Duodenal mucosa (tissue), 2 donors: ENCODE data around the gene GALNTL6.

Experiments used
- H3K27ac ChIP-seq: one replicate; pipeline ENCODE4 v1.7.0; 2013; ENCODE audit warnings: low read depth, low read length
- H3K27me3 ChIP-seq, 2 donors: one replicate each; pipeline ENCODE4 v1.7.0; 2013; ENCODE audit warnings: low read length in 2 of 2, control low read depth in 1 of 2; ENCODE audit not compliant: insufficient read depth in 2 of 2, control insufficient read depth in 1 of 2
- H3K36me3 ChIP-seq, 2 donors: one replicate each; pipeline ENCODE4 v1.7.0; 2013; ENCODE audit warnings: low read length in 2 of 2, control low read depth in 1 of 2; ENCODE audit not compliant: insufficient read depth in 2 of 2, control insufficient read depth in 1 of 2
- H3K4me1 ChIP-seq, 2 donors: one replicate each; pipeline ENCODE4 v1.7.0; 2013; ENCODE audit warnings: low read length in 2 of 2, control low read depth in 1 of 2; ENCODE audit not compliant: insufficient read depth in 2 of 2, control insufficient read depth in 1 of 2
- H3K4me3 ChIP-seq, 2 donors: one replicate each; pipeline ENCODE4 v1.7.0; 2013; ENCODE audit warnings: low read length in 2 of 2, low read depth in 1 of 2
- H3K9ac ChIP-seq, 2 donors: one replicate each; pipeline ENCODE4 v1.7.0; 2013; ENCODE audit warnings: low read length in 2 of 2, low read depth in 1 of 2
- H3K9me3 ChIP-seq, 2 donors: one replicate each; pipeline ENCODE4 v1.7.0; 2013; ENCODE audit warnings: low read length in 2 of 2, control low read depth in 1 of 2; ENCODE audit not compliant: control insufficient read depth in 1 of 2

The GALNTL6 gene

GRCh38 chr4:172543249-172543648 lies 730.0 kb downstream of the GALNTL6 start:
- no peak overlapping the region for H3K9ac ChIP-seq
- H3K27me3 ChIP-seq, result no peaks in the 10 kb centered on the region
- H3K27ac ChIP-seq, result no peak overlapping the region
- no peaks in the 10 kb centered on the region for H3K36me3 ChIP-seq
- H3K9me3 ChIP-seq, result no peaks in the 10 kb centered on the region
- no peaks in the 10 kb centered on the region for H3K4me1 ChIP-seq
- H3K4me3 ChIP-seq, result no peak overlapping the region

GRCh38 chr4:172546782-172547181 lies 733.6 kb downstream of the GALNTL6 start:
- Histone ChIP-seq H3K4me3 (no peak overlapping the region), H3K9me3 (no peaks in the 10 kb centered on the region), H3K27me3 (no peaks in the 10 kb centered on the region), H3K9ac (no peak overlapping the region), H3K4me1 (no peaks in the 10 kb centered on the region), H3K36me3 (no peaks in the 10 kb centered on the region), H3K27ac (no peak overlapping the region)

GRCh38 chr4:172547724-172548123 lies 734.5 kb downstream of the GALNTL6 start:
- H3K4me1 ChIP-seq, result no peaks in the 10 kb centered on the region
- no peak overlapping the region for H3K4me3 ChIP-seq
- H3K36me3 ChIP-seq, result no peaks in the 10 kb centered on the region
- H3K9me3 ChIP-seq, result no peaks in the 10 kb centered on the region
- H3K27me3 ChIP-seq, result no peaks in the 10 kb centered on the region
- H3K9ac ChIP-seq, result no peak overlapping the region
- H3K27ac ChIP-seq, result no peak overlapping the region

GRCh38 chr4:172553216-172553615 lies 740.0 kb downstream of the GALNTL6 start:
- H3K9me3 ChIP-seq, result no peaks in the 10 kb centered on the region
- no peak overlapping the region for H3K27ac ChIP-seq
- H3K27me3 ChIP-seq, result no peaks in the 10 kb centered on the region
- no peak overlapping the region for H3K9ac ChIP-seq
- no peak overlapping the region for H3K4me3 ChIP-seq
- H3K36me3 ChIP-seq, result no peaks in the 10 kb centered on the region
- no peaks in the 10 kb centered on the region for H3K4me1 ChIP-seq

GRCh38 chr4:172554588-172554987 lies 741.4 kb downstream of the GALNTL6 start:
- Histone ChIP-seq H3K36me3 (no peaks in the 10 kb centered on the region), H3K9me3 (no peaks in the 10 kb centered on the region), H3K9ac (no peak overlapping the region), H3K27me3 (no peaks in the 10 kb centered on the region), H3K27ac (no peak overlapping the region), H3K4me3 (no peak overlapping the region), H3K4me1 (no peaks in the 10 kb centered on the region)

- no peak overlapping the region for H3K4me3 ChIP-seq
- H3K36me3 ChIP-seq, result no peaks in the 10 kb centered on the region
- no peak overlapping the region for H3K9ac ChIP-seq
- no peaks in the 10 kb centered on the region for H3K4me1 ChIP-seq
- no peak overlapping the region for H3K27ac ChIP-seq
- H3K27me3 ChIP-seq, result no peaks in the 10 kb centered on the region
- H3K9me3 ChIP-seq, result no peaks in the 10 kb centered on the region
Measured at GRCh38 chr4:172555725-172556124, 742.5 kb downstream of the GALNTL6 start.

GRCh38 chr4:172573899-172574298 lies 760.7 kb downstream of the GALNTL6 start:
- Histone ChIP-seq H3K4me1 (peaks cover 0 to 4% of the 10 kb centered on the region in 2 donors), H3K36me3 (no peaks in the 10 kb centered on the region), H3K4me3 (no peak overlapping the region), H3K27me3 (no peaks in the 10 kb centered on the region), H3K9ac (no peak overlapping the region), H3K9me3 (no peaks in the 10 kb centered on the region), H3K27ac (no peak overlapping the region)

GRCh38 chr4:172578712-172579111 lies 765.5 kb downstream of the GALNTL6 start:
- no peaks in the 10 kb centered on the region for H3K36me3 ChIP-seq
- H3K9me3 ChIP-seq, result no peaks in the 10 kb centered on the region
- no peak overlapping the region for H3K9ac ChIP-seq
- H3K27ac ChIP-seq, result no peak overlapping the region
- H3K4me1 ChIP-seq, result peaks cover 0 to 4% of the 10 kb centered on the region in 2 donors
- H3K27me3 ChIP-seq, result no peaks in the 10 kb centered on the region
- H3K4me3 ChIP-seq, result no peak overlapping the region

- no peaks in the 10 kb centered on the region for H3K4me1 ChIP-seq
- H3K9me3 ChIP-seq, result no peaks in the 10 kb centered on the region
- no peak overlapping the region for H3K9ac ChIP-seq
- no peaks in the 10 kb centered on the region for H3K36me3 ChIP-seq
- no peak overlapping the region for H3K4me3 ChIP-seq
- no peaks in the 10 kb centered on the region for H3K27me3 ChIP-seq
- H3K27ac ChIP-seq, result no peak overlapping the region
Measured at GRCh38 chr4:172584816-172585215, 771.6 kb downstream of the GALNTL6 start.

GRCh38 chr4:172596206-172596605 lies 783.0 kb downstream of the GALNTL6 start:
- no peaks in the 10 kb centered on the region for H3K4me1 ChIP-seq
- no peak overlapping the region for H3K9ac ChIP-seq
- no peak overlapping the region for H3K4me3 ChIP-seq
- no peaks in the 10 kb centered on the region for H3K36me3 ChIP-seq
- no peaks in the 10 kb centered on the region for H3K27me3 ChIP-seq
- H3K9me3 ChIP-seq, result no peaks in the 10 kb centered on the region
- no peak overlapping the region for H3K27ac ChIP-seq

- Histone ChIP-seq H3K4me1 (no peaks in the 10 kb centered on the region), H3K27me3 (no peaks in the 10 kb centered on the region), H3K9ac (no peak overlapping the region), H3K9me3 (no peaks in the 10 kb centered on the region), H3K27ac (no peak overlapping the region), H3K4me3 (no peak overlapping the region), H3K36me3 (no peaks in the 10 kb centered on the region)
Measured at GRCh38 chr4:172599554-172599953, 786.4 kb downstream of the GALNTL6 start.
